Measurements from ENCODE around the gene FHIT. TPM values are rescaled to one million over a fixed set of nuclear protein-coding genes. Genes with fewer than 3 reads are reported as not detected.

Gene FHIT
- total RNA-seq, 1 donor from 2014 or later, result 11.5 TPM

DNA sequence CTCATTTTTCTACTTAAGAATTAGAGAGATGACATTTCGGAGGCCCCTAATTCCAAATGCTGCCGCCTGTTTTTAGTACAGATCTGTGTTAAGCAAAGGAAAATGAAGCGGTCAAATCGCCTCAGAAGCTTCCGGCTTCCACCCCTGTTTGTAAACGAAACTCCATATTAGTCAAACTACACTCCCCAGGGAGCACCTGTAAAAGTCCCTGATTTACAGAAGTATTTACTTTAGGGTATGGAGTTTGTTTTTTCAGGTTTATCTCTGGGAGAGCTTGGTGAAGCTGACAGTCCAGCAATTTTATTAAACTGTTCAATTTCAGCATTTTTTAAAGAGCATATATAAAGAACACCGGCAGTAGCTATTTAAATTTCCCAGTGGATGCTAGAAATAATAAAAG lies 319.8 kb downstream of the FHIT start:
- TF ChIP-seq, protein P1, sequence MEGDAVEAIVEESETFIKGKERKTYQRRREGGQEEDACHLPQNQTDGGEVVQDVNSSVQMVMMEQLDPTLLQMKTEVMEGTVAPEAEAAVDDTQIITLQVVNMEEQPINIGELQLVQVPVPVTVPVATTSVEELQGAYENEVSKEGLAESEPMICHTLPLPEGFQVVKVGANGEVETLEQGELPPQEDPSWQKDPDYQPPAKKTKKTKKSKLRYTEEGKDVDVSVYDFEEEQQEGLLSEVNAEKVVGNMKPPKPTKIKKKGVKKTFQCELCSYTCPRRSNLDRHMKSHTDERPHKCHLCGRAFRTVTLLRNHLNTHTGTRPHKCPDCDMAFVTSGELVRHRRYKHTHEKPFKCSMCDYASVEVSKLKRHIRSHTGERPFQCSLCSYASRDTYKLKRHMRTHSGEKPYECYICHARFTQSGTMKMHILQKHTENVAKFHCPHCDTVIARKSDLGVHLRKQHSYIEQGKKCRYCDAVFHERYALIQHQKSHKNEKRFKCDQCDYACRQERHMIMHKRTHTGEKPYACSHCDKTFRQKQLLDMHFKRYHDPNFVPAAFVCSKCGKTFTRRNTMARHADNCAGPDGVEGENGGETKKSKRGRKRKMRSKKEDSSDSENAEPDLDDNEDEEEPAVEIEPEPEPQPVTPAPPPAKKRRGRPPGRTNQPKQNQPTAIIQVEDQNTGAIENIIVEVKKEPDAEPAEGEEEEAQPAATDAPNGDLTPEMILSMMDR (IDR thresholded peaks at IDR 0.05; ENCODE audit: insufficient read depth, low read length, poor library complexity, severe bottlenecking), result no peak
- no peaks in the 10 kb centered on the region for H3K27me3 ChIP-seq (ENCODE audit: control insufficient read depth, insufficient read depth, low read length)
- no peak overlapping the region for H3K4me3 ChIP-seq (ENCODE audit: low read depth, low read length)
- no peaks in the 10 kb centered on the region for H3K36me3 ChIP-seq (ENCODE audit: control insufficient read depth, insufficient read depth, low read length)
- no peak for DNase-seq (ENCODE audit: low read depth)

DNA sequence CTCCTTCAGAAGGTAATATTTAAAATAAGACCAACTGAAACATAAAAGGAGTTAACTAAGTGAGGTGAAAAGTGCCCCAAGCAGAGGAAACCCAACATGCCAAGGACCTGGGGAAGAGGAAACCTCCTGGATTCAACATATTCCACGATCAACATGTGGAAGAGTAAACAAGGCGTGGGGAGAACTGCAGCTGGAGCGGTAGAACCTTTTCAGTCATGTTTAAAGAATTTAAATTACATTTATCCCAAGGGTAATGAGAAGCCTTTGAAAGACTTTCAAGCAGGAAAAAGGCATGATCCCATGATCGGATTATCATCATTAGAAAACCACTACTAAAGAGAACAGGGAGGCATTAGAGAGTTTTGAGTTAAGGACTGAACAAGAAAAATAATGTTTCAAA lies 330.7 kb downstream of the FHIT start:
- DNase-seq (ENCODE audit: low read depth), result no peak
- Histone ChIP-seq H3K27me3 (ENCODE audit: control insufficient read depth, insufficient read depth, low read length) (no peaks in the 10 kb centered on the region), H3K36me3 (ENCODE audit: control insufficient read depth, insufficient read depth, low read length) (no peaks in the 10 kb centered on the region), H3K4me3 (ENCODE audit: low read depth, low read length) (no peak overlapping the region)
- TF ChIP-seq, protein P1 (IDR thresholded peaks at IDR 0.05; ENCODE audit: insufficient read depth, low read length, poor library complexity, severe bottlenecking), result no peak

DNA sequence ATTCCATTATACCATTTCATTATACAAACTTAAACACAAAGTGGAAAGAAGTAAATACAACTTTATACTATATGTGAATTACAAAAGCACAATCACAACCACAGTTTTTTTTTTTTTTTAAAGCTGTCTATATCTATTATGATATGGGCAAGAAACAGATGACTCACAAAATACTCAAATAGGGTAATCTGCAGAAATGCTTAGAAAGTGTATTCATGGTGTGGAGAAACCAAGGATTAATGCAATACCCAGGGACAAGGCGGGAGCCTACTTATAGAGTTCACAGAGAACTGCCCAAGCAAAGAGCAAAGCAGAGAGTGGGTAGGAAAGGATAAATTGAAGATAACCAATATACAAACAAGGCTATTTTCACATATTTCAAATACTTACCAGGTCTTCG lies 332.0 kb downstream of the FHIT start:
- no peak overlapping the region for H3K4me3 ChIP-seq (ENCODE audit: low read depth, low read length)
- H3K36me3 ChIP-seq (ENCODE audit: control insufficient read depth, insufficient read depth, low read length), result no peaks in the 10 kb centered on the region
- DNase-seq (ENCODE audit: low read depth), result no peak
- TF ChIP-seq, protein P1 (IDR thresholded peaks at IDR 0.05; ENCODE audit: insufficient read depth, low read length, poor library complexity, severe bottlenecking), result no peak
- no peaks in the 10 kb centered on the region for H3K27me3 ChIP-seq (ENCODE audit: control insufficient read depth, insufficient read depth, low read length)

DNA sequence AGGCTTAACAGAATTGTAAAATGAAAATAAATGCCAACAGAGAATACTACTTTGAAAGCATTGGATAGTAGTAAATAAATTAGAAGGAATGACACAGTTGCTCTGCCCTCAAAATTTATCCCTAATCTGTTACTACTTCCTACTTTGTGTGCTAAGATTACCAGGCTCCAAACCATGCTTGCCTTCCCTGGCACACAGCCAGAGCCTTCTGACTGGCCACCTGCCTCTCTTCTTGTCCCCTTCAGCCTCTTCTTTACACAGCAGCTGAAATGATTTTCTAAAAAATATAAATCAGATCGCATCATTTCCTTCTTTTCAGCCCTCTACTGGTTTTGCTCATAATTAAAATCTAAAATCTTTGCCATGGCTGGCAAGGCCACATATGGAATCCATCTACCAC lies 334.1 kb downstream of the FHIT start:
- Histone ChIP-seq H3K4me3 (ENCODE audit: low read depth, low read length) (no peak overlapping the region), H3K27me3 (ENCODE audit: control insufficient read depth, insufficient read depth, low read length) (no peaks in the 10 kb centered on the region), H3K36me3 (ENCODE audit: control insufficient read depth, insufficient read depth, low read length) (no peaks in the 10 kb centered on the region)
- TF ChIP-seq, protein P1 (IDR thresholded peaks at IDR 0.05; ENCODE audit: insufficient read depth, low read length, poor library complexity, severe bottlenecking), result no peak
- DNase-seq (ENCODE audit: low read depth), result no peak

DNA sequence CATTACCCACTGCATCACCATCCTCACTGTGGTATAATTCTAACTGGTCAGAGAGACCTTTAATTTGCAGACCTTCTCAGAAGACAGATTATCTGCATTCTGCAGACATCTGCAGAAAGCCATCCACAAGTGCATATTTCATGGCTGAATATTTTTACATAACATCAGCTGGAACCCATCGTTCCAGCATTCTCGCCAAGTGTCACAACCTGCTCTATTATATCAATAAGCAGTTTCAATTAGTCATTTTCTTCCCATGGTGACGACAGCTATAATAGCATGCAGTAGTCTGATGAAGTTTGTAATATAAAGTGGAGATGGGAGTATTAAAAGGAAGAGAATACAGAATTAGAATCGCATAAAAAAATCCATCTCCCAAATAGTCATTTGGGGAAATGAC lies 334.7 kb downstream of the FHIT start:
- Histone ChIP-seq H3K4me3 (ENCODE audit: low read depth, low read length) (no peak overlapping the region), H3K36me3 (ENCODE audit: control insufficient read depth, insufficient read depth, low read length) (no peaks in the 10 kb centered on the region), H3K27me3 (ENCODE audit: control insufficient read depth, insufficient read depth, low read length) (no peaks in the 10 kb centered on the region)
- DNase-seq (ENCODE audit: low read depth), result no peak
- TF ChIP-seq, protein P1 (IDR thresholded peaks at IDR 0.05; ENCODE audit: insufficient read depth, low read length, poor library complexity, severe bottlenecking), result no peak

DNA sequence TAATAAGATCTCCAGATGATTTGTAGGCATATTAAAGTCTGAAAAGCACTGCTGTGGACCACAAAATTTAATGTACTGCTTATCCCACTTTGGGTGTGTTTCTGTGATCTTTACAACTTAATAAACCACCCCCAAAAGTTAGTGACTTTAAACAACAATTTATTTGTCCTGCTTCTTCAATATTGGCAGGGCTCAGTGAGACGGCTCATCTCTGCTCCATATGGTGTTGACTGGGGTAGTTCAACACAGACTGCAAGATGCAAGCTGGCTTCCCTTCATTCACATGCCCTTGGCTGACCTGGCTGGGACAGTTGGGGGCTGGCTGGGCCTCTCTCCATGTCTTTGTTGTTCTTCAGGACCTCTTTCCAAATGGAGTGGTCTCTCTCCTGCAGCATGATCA lies 337.8 kb downstream of the FHIT start:
- no peak for DNase-seq (ENCODE audit: low read depth)
- no peaks in the 10 kb centered on the region for H3K36me3 ChIP-seq (ENCODE audit: control insufficient read depth, insufficient read depth, low read length)
- no peak overlapping the region for H3K4me3 ChIP-seq (ENCODE audit: low read depth, low read length)
- TF ChIP-seq, protein P1 (IDR thresholded peaks at IDR 0.05; ENCODE audit: insufficient read depth, low read length, poor library complexity, severe bottlenecking), result no peak
- no peaks in the 10 kb centered on the region for H3K27me3 ChIP-seq (ENCODE audit: control insufficient read depth, insufficient read depth, low read length)

All from kidney epithelial cell (primary cell).